ENCODE measurements around the gene PGA5. TPM values are rescaled to one million over a fixed set of nuclear protein-coding genes. Genes with fewer than 3 reads are reported as not detected.
A peak's percentile ranks its signal among the peaks of the same experiment; 100 is the strongest.

PGA5 gene
- total and polyA plus RNA-seq, 8 donors, result 5.9 to 6,178 (median 1,177) TPM

GRCh38 chr11:61297746-61298145, 56.8 kb downstream of the PGA5 start:
- 43 to 56% (median 50%) methylated on average over 5 of the region's 5 CpGs for WGBS, 5 donors

GRCh38 chr11:61298663-61299244, 57.8 kb downstream of the PGA5 start:
- no peaks in the 10 kb centered on the region for H3K9me3 ChIP-seq
- TF ChIP-seq POLR2A (IDR thresholded peaks at IDR 0.05) (no peak), EP300 (IDR thresholded peaks at IDR 0.05) (no peak), POLR2AphosphoS5 (IDR thresholded peaks at IDR 0.05) (no peak), CTCF (IDR thresholded peaks at IDR 0.05) (no peak)
- peak overlapping the region in 1 of 5 donors; percentile 11 for H3K27ac ChIP-seq
- no peak overlapping the region for H3K4me3 ChIP-seq
- peaks cover 0 to 20% (median 19%) of the 10 kb centered on the region in 3 donors for H3K27me3 ChIP-seq
- DNase-seq, result no peak
- 75 to 92% (median 86%) methylated on average over 4 of the region's 4 CpGs for WGBS, 5 donors
- intact Hi-C loops (cut with DNase I; ENCODE audit: low total_unique reads), result no loop called here
- peaks cover 43 to 62% (median 58%) of the 10 kb centered on the region in 4 donors for H3K36me3 ChIP-seq
- peaks cover 21 to 42% (median 32%) of the 10 kb centered on the region in 4 donors for H3K4me1 ChIP-seq

More at GRCh38 chr11:61297746-61298145, 56.8 kb downstream of the PGA5 start:
- TF ChIP-seq EP300 (IDR thresholded peaks at IDR 0.05) (no peak), CTCF (IDR thresholded peaks at IDR 0.05) (no peak), POLR2A (IDR thresholded peaks at IDR 0.05) (no peak), POLR2AphosphoS5 (IDR thresholded peaks at IDR 0.05) (no peak)
- peak in 1 of 2 donors; percentile 60 for DNase-seq
- Histone ChIP-seq H3K9me3 (no peaks in the 10 kb centered on the region), H3K4me3 (no peak overlapping the region), H3K4me1 (peaks cover 24 to 46% (median 34%) of the 10 kb centered on the region in 4 donors), H3K27ac (peak overlapping the region in 3 of 5 donors; percentile 7 to 11 (median 9)), H3K36me3 (peaks cover 35 to 52% (median 48%) of the 10 kb centered on the region in 4 donors), H3K27me3 (peaks cover 0 to 28% (median 19%) of the 10 kb centered on the region in 3 donors)
- intact Hi-C loops (cut with DNase I; ENCODE audit: low total_unique reads), result no loop called here

Other genes starting within 250 kb of the PGA5 start
- gene CD5, start 138.7 kb upstream of the PGA5 start, total RNA-seq, result 10 to 100 TPM in 1 of 5 donors, 1 to 10 TPM in 1, not detected in 3; 1.7 to 14.2 TPM
- 1 to 10 TPM in 1 of 3 donors, under 1 TPM in 2; 0.53 to 1.1 (median 0.75) TPM for gene CD5, start 138.7 kb upstream of the PGA5 start, polyA plus RNA-seq
- 10 to 100 TPM in 4 of 5 donors, 1 to 10 TPM in 1; 6.4 to 53.6 (median 37.1) TPM for gene VPS37C, start 79.7 kb upstream of the PGA5 start, total RNA-seq
- 10 to 100 TPM; 13.8 to 28.4 (median 26.9) TPM for gene VPS37C, start 79.7 kb upstream of the PGA5 start, polyA plus RNA-seq
- over 10,000 TPM in 2 of 5 donors, 1,000 to 10,000 TPM in 1, 100 to 1,000 TPM in 2; 367 to 55,790 (median 1,114) TPM for gene PGA3, start 37.7 kb upstream of the PGA5 start, total RNA-seq
- over 10,000 TPM; 23,067 to 73,485 (median 39,030) TPM for gene PGA3, start 37.7 kb upstream of the PGA5 start, polyA plus RNA-seq
- gene PGA4, start 18.8 kb upstream of the PGA5 start, total RNA-seq, result over 10,000 TPM in 2 of 5 donors, 1,000 to 10,000 TPM in 1, 100 to 1,000 TPM in 2; 386 to 107,207 (median 2,421) TPM
- over 10,000 TPM; 17,534 to 25,788 (median 19,705) TPM for gene PGA4, start 18.8 kb upstream of the PGA5 start, polyA plus RNA-seq
- 1 to 10 TPM in 2 of 5 donors, under 1 TPM in 1, not detected in 2; 0.45 to 4.6 (median 1.6) TPM for gene VWCE, start 54.1 kb downstream of the PGA5 start, total RNA-seq
- 1 to 10 TPM in 1 of 3 donors, under 1 TPM in 2; 0.76 to 1.2 (median 0.93) TPM for gene VWCE, start 54.1 kb downstream of the PGA5 start, polyA plus RNA-seq
- gene DDB1, start 91.9 kb downstream of the PGA5 start, total RNA-seq, result 100 to 1,000 TPM in 4 of 5 donors, 10 to 100 TPM in 1; 44.2 to 489 (median 152) TPM
- 10 to 100 TPM; 73.9 to 77.0 (median 74.2) TPM for gene DDB1, start 91.9 kb downstream of the PGA5 start, polyA plus RNA-seq
- 100 to 1,000 TPM in 1 of 5 donors, 10 to 100 TPM in 4; 20.6 to 136 (median 63.9) TPM for gene TKFC, start 92.1 kb downstream of the PGA5 start, total RNA-seq
- 10 to 100 TPM; 28.0 to 42.9 (median 41.3) TPM for gene TKFC, start 92.1 kb downstream of the PGA5 start, polyA plus RNA-seq
- 100 to 1,000 TPM in 1 of 5 donors, 10 to 100 TPM in 4; 13.4 to 106 (median 22.2) TPM for gene CYB561A3, start 120.7 kb downstream of the PGA5 start, total RNA-seq
- 10 to 100 TPM; 14.5 to 21.4 (median 20.3) TPM for gene CYB561A3, start 120.7 kb downstream of the PGA5 start, polyA plus RNA-seq
- gene TMEM138, start 121.2 kb downstream of the PGA5 start, total RNA-seq, result 100 to 1,000 TPM in 1 of 5 donors, 10 to 100 TPM in 4; 12.2 to 190 (median 24.4) TPM
- 10 to 100 TPM; 18.5 to 43.0 (median 22.3) TPM for gene TMEM138, start 121.2 kb downstream of the PGA5 start, polyA plus RNA-seq
- gene TMEM216, start 151.4 kb downstream of the PGA5 start, total RNA-seq, result 10 to 100 TPM; 12.3 to 35.6 (median 14.0) TPM
- gene TMEM216, start 151.4 kb downstream of the PGA5 start, polyA plus RNA-seq, result 10 to 100 TPM; 14.7 to 17.1 (median 15.7) TPM
- 100 to 1,000 TPM in 1 of 5 donors, 10 to 100 TPM in 4; 22.3 to 249 (median 46.1) TPM for gene CPSF7, start 188.8 kb downstream of the PGA5 start, total RNA-seq
- gene CPSF7, start 188.8 kb downstream of the PGA5 start, polyA plus RNA-seq, result 10 to 100 TPM; 21.7 to 33.0 (median 22.3) TPM
- 100 to 1,000 TPM in 1 of 5 donors, 10 to 100 TPM in 4; 11.6 to 125 (median 40.6) TPM for gene SDHAF2, start 188.9 kb downstream of the PGA5 start, total RNA-seq
- gene SDHAF2, start 188.9 kb downstream of the PGA5 start, polyA plus RNA-seq, result 10 to 100 TPM; 36.6 to 53.9 (median 43.7) TPM

All from stomach (tissue), 9 donors.